ENCODE measurements around the gene GRM2.

DNA sequence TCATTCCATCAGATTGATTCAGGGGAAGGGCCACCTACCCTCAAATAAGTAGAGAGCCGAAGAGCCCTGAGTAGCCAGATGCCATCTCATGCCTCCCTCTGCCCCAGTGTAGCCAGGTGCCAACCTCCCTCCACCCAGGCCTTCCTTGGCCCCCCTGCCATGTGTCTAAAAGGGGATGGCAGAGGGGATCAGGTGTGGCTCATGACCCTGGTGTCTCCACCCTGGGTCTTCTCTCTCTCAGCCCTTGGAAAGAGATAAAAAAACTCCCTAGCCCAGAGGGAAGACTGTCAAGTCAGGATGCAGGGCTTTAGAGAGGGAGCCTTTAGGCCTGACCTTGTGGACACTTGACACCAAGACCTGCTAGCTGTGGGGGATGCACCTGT, 5.2 kb downstream of the GRM2 start:
- TF ChIP-seq CTCF (IDR thresholded peaks at IDR 0.05) (no peak), POLR2A (IDR thresholded peaks at IDR 0.05) (no peak)

Measured in lower leg skin (tissue), 3 donors.